Epidermal melanocyte (primary cell): ENCODE measurements around the gene EHHADH.

Experiments
- DNase-seq: peaks from one replicate; pipeline ENCODE4 v3.0.0; 2011; ENCODE audit warnings: low spot score; ENCODE audit not compliant: insufficient read length

The EHHADH gene

GRCh38 chr3:185150561-185150960, 103.3 kb downstream of the EHHADH start:
- no peak for DNase-seq

GRCh38 chr3:185149591-185149990, 104.3 kb downstream of the EHHADH start:
- no peak for DNase-seq

- DNase-seq, result no peak
Measured at GRCh38 chr3:185145511-185145910, 108.3 kb downstream of the EHHADH start.

GRCh38 chr3:185144784-185145183, 109.1 kb downstream of the EHHADH start:
- no peak for DNase-seq
